Peyer's patch (tissue), 4 donors: ENCODE data around the gene FBXO31.

Source experiments
- CTCF ChIP-seq, 6 experiments: fragments of 450-650 bp in 4 of 6; fragments of 200-600 bp in 2 of 6; sonication (generic) in 1 of 6; IDR thresholded peaks; one replicate each; pipeline ENCODE4 v1.5.1; 2017 to 2019; ENCODE audit warnings: antibody characterized with exemption in 6 of 6, mild to moderate bottlenecking in 3 of 6, moderate library complexity in 1 of 6
- POLR2A ChIP-seq, 2 donors: fragments of 450-650 bp; IDR thresholded peaks; one replicate each; pipeline ENCODE4 v1.5.1; 2017; ENCODE audit warnings: antibody characterized with exemption in 2 of 2, mild to moderate bottlenecking in 2 of 2, moderate library complexity in 2 of 2

GRCh38 chr16:87308826-87309225 lies 74.8 kb downstream of the FBXO31 start:
- TF ChIP-seq CTCF (IDR thresholded peaks at IDR 0.05) (no peak), POLR2A (IDR thresholded peaks at IDR 0.05) (no peak)
